HG03565 (cell line): ENCODE data around the gene RNF220.
A peak's percentile ranks its signal among the peaks of the same experiment; 100 is the strongest.

ENCODE experiments used
- ATAC-seq: cut with Tn5 transposase; IDR thresholded peaks from one replicate; pipeline ENCODE4 v1.9.1; 2021; ENCODE audit warnings: mild to moderate bottlenecking, moderate library complexity; ENCODE audit not compliant: unreplicated experiment

RNF220 gene

GRCh38 chr1:44672961-44673674 is 268.1 kb downstream of the RNF220 start:
- no peak for ATAC-seq

GRCh38 chr1:44673675-44674112 is 268.6 kb downstream of the RNF220 start:
- no peak for ATAC-seq

GRCh38 chr1:44674113-44675000 is 269.3 kb downstream of the RNF220 start, which contains the start of the genes ARMH1 and TMEM53:
ARMH1 (plus strand) TSS chr1:44674714; CDS start chr1:44689698, 14,984 bp downstream.
TMEM53 (minus strand) TSS chr1:44674481; CDS start chr1:44674391, 90 bp downstream.
- peak; percentile 77 for ATAC-seq

GRCh38 chr1:44675186-44675585 is 270.1 kb downstream of the RNF220 start:
- no peak for ATAC-seq

GRCh38 chr1:44676484-44677200 is 271.6 kb downstream of the RNF220 start:
- ATAC-seq: no peak

GRCh38 chr1:44677201-44677766 is 272.2 kb downstream of the RNF220 start:
- ATAC-seq: no peak

- no peak for ATAC-seq
Observed at GRCh38 chr1:44678120-44678519, 273.1 kb downstream of the RNF220 start.

GRCh38 chr1:44678626-44679025 is 273.6 kb downstream of the RNF220 start:
- ATAC-seq: no peak

- ATAC-seq: no peak
Observed at GRCh38 chr1:44679468-44679867, 274.4 kb downstream of the RNF220 start.

- no peak for ATAC-seq
Observed at GRCh38 chr1:44681905-44682882, 277.1 kb downstream of the RNF220 start.

- ATAC-seq: no peak
Observed at GRCh38 chr1:44682883-44683265, 277.8 kb downstream of the RNF220 start.

- peak; percentile 80 for ATAC-seq
Observed at GRCh38 chr1:44684525-44684924, 279.5 kb downstream of the RNF220 start.

GRCh38 chr1:44685218-44685617 is 280.2 kb downstream of the RNF220 start:
- ATAC-seq: no peak

- ATAC-seq: no peak
Observed at GRCh38 chr1:44685881-44686280, 280.8 kb downstream of the RNF220 start.

GRCh38 chr1:44688760-44689446 is 283.8 kb downstream of the RNF220 start:
- ATAC-seq: no peak

- no peak for ATAC-seq
Observed at GRCh38 chr1:44689447-44689765, 284.4 kb downstream of the RNF220 start.

GRCh38 chr1:44693159-44693558 is 288.1 kb downstream of the RNF220 start:
- ATAC-seq: no peak

GRCh38 chr1:44693900-44694299 is 288.8 kb downstream of the RNF220 start:
- ATAC-seq: no peak

GRCh38 chr1:44694863-44695478 is 289.9 kb downstream of the RNF220 start:
- ATAC-seq: peak; percentile 53
